ENCODE results near the gene FHAD1.

The FHAD1 gene

GRCh38 chr1:15246960-15247614, at the start of gene FHAD1:
TSS of gene FHAD1 (plus strand) at chr1:15247223. CDS start at chr1:15251785, 4,562 bp downstream.
- peak; percentile 67 to 70 for DNase-seq

- DNase-seq: no peak
These were observed 49.2 kb upstream of the FHAD1 start for GRCh38 chr1:15197591-15198447.

GRCh38 chr1:15198684-15199083, 48.3 kb upstream of the FHAD1 start:
- no peak for DNase-seq

GRCh38 chr1:15201221-15201620, 45.8 kb upstream of the FHAD1 start:
- no peak for DNase-seq

- no peak for DNase-seq
These were observed 45.0 kb upstream of the FHAD1 start for GRCh38 chr1:15201849-15202551.

GRCh38 chr1:15204931-15205330, 42.1 kb upstream of the FHAD1 start:
- no peak for DNase-seq

GRCh38 chr1:15205586-15206346, 41.3 kb upstream of the FHAD1 start:
- DNase-seq: no peak

- DNase-seq: no peak
These were observed 40.5 kb upstream of the FHAD1 start for GRCh38 chr1:15206418-15207030.

- no peak for DNase-seq
These were observed 39.8 kb upstream of the FHAD1 start for GRCh38 chr1:15207031-15207828.

GRCh38 chr1:15207829-15208429, 39.1 kb upstream of the FHAD1 start:
- DNase-seq: no peak

GRCh38 chr1:15210651-15211375, 36.2 kb upstream of the FHAD1 start:
- DNase-seq: no peak

- no peak for DNase-seq
These were observed 35.6 kb upstream of the FHAD1 start for GRCh38 chr1:15211424-15211823.

- DNase-seq: no peak
These were observed 34.6 kb upstream of the FHAD1 start for GRCh38 chr1:15212216-15212953.

- DNase-seq: no peak
These were observed 34.1 kb upstream of the FHAD1 start for GRCh38 chr1:15212954-15213291.

GRCh38 chr1:15213341-15213821, 33.6 kb upstream of the FHAD1 start:
- DNase-seq: no peak

GRCh38 chr1:15214527-15214926, 32.5 kb upstream of the FHAD1 start:
- DNase-seq: no peak

- no peak for DNase-seq
These were observed 31.9 kb upstream of the FHAD1 start for GRCh38 chr1:15215116-15215515.

GRCh38 chr1:15217654-15218053, 29.4 kb upstream of the FHAD1 start:
- no peak for DNase-seq
